Tibial artery (tissue), 4 donors: ENCODE data around the gene PXDN.

ENCODE experiments used
- DNase-seq, 2 donors: peaks; one replicate each; pipeline ENCODE4 v3.0.0-alpha.2; 2019
- H3K27ac ChIP-seq, 2 donors: fragments of 200-600 bp; sonication (generic) in 1 of 2; 1 replicate in 1 of 2; 2 replicates in 1 of 2; pipeline ENCODE4 v1.5.1; 2018 to 2019; ENCODE audit warnings: mild to moderate bottlenecking in 1 of 2
- H3K27me3 ChIP-seq, 2 donors: fragments of 200-600 bp; sonication (generic) in 1 of 2; one replicate each; pipeline versions ENCODE4 v1.5.1 to v1.6.0; 2016 to 2019
- H3K36me3 ChIP-seq, 3 donors: fragments of 200-600 bp; sonication (generic) in 2 of 3; one replicate each; pipeline ENCODE4 v1.5.1; 2016 to 2019; ENCODE audit warnings: mild to moderate bottlenecking in 2 of 3
- H3K4me1 ChIP-seq, 4 donors: fragments of 200-600 bp; sonication (generic) in 2 of 4; 1 replicate in 3 of 4; 2 replicates in 1 of 4; pipeline ENCODE4 v1.5.1; 2016 to 2019
- H3K4me3 ChIP-seq, 2 donors: fragments of 200-600 bp; sonication (generic) in 1 of 2; 1 replicate in 1 of 2; 2 replicates in 1 of 2; pipeline ENCODE4 v1.5.1; 2018 to 2019; ENCODE audit warnings: mild to moderate bottlenecking in 2 of 2
- H3K9me3 ChIP-seq, 3 donors: fragments of 200-600 bp; sonication (generic) in 1 of 3; one replicate each; pipeline ENCODE4 v1.5.1; 2016 to 2019
- CTCF ChIP-seq, 2 experiments: fragments of 200-600 bp in 1 of 2; fragments of 450-650 bp in 1 of 2; IDR thresholded peaks; one replicate each; pipeline ENCODE4 v1.5.1; 2017 to 2019; ENCODE audit warnings: antibody characterized with exemption in 2 of 2, mild to moderate bottlenecking in 1 of 2, moderate library complexity in 1 of 2
- intact Hi-C: fragments of 100-400 bp; cut with DNase I; formaldehyde crosslinking; loops from one replicate; pipeline ENCODE4 v1.15.0; 2023; ENCODE audit warnings: low total_unique reads

Gene PXDN

DNA sequence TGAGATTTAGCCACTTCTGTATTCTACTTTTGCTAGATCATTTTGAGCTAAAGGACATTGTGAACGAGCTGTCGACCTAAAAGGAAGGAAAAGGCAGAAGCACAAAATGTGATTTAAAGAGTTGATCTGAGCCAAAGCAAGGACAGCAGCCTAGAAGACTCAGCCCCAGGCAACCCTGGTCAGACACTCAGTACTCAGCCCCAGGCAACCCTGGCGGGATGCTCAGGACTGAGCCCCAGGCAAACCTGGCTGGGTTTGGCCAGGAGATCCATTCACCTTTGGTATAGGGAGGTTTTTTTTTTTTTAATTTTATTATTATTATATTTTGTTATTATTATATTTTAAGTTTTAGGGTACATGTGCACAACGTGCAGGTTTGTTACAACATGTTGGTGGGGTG is 34.3 kb upstream of the PXDN start:
- Histone ChIP-seq H3K27ac (no peak overlapping the region), H3K27me3 (no peaks in the 10 kb centered on the region), H3K4me1 (peaks cover 0 to 5% (median 0%) of the 10 kb centered on the region in 4 donors), H3K9me3 (no peaks in the 10 kb centered on the region), H3K4me3 (no peak overlapping the region), H3K36me3 (no peaks in the 10 kb centered on the region)
- TF ChIP-seq CTCF (IDR thresholded peaks at IDR 0.05) = no peak
- intact Hi-C loops = no loop called here
- peak in 1 of 2 donors; percentile 21 for DNase-seq

DNA sequence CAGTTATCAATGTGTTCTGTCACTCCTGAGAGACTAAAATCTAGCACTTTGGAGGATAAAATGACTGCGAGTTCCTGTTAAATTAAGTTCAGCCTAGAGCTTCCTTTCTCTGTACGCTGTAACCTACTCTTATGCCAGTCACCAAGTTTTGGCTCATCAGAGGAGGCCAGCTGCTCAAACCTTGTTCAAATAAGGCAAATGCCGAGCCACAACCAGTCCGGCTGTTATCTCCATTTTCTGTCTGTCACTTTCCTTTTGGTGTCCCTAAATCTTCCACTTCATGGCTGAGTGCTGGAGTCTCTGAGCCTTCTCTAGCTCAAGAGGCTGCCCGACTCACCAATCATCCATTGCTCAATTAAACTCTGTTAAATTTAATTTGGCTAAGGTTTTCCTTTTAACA is 33.5 kb upstream of the PXDN start:
- peaks cover 0 to 13% (median 3%) of the 10 kb centered on the region in 4 donors for H3K4me1 ChIP-seq
- H3K9me3 ChIP-seq = no peaks in the 10 kb centered on the region
- peak in 1 of 2 donors; percentile 21 for DNase-seq
- intact Hi-C loops = no loop called here
- no peaks in the 10 kb centered on the region for H3K36me3 ChIP-seq
- H3K27me3 ChIP-seq = no peaks in the 10 kb centered on the region
- TF ChIP-seq CTCF (IDR thresholded peaks at IDR 0.05) = no peak
- H3K27ac ChIP-seq = no peak overlapping the region
- H3K4me3 ChIP-seq = no peak overlapping the region

DNA sequence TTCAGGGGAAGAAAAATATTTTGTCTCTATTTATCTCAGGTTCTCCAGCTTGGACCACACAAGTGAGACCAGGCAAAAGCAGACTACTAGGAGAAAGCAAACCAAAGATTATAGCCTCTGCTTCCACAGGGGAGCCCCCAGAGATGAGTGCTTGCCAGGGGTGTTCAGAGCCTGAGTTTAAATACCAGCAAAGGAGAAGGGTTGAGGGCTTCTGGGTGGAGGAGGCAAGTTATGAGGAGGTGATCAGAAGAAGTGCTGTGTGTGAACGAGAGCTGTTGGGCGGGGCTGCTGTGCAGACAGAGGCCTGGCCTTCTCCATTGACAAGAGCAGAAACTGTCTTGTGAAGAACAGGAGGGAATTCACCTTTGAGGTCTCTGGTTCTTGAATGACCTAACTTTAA is 32.8 kb upstream of the PXDN start:
- peak in 1 of 2 donors; percentile 6 for DNase-seq
- no peak overlapping the region for H3K4me3 ChIP-seq
- H3K36me3 ChIP-seq = no peaks in the 10 kb centered on the region
- H3K27ac ChIP-seq = no peak overlapping the region
- peaks cover 0 to 19% (median 10%) of the 10 kb centered on the region in 4 donors for H3K4me1 ChIP-seq
- H3K27me3 ChIP-seq = no peaks in the 10 kb centered on the region
- TF ChIP-seq CTCF (IDR thresholded peaks at IDR 0.05) = no peak
- intact Hi-C loops = no loop called here
- no peaks in the 10 kb centered on the region for H3K9me3 ChIP-seq

DNA sequence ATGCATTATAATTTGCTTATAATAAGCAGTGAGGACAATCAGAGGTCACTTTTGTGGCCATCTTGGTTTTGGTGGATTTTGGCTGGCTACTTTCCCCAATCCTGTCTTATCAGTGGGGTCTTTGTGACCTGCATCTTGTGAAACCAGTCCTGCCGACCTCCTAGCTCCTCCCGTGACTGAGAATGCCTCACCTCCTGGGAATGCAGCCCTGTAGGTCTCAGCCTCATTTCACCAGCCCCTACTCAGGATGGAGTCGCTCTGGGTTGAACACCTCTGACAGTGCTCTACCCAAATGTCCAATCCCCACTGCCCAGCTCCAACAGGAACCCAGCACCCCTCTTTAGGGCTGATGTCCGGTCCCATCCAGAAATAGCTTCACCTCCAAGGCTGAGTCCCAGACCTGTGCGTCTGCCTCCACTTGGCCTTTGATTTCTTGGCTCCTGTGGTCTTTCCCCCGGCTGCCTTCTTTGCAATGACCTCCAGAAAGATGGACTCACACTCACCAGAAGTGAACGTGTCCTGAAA is 31.3 kb upstream of the PXDN start:
- Histone ChIP-seq H3K9me3 (no peaks in the 10 kb centered on the region), H3K4me3 (no peak overlapping the region), H3K27ac (no peak overlapping the region), H3K36me3 (no peaks in the 10 kb centered on the region), H3K27me3 (no peaks in the 10 kb centered on the region), H3K4me1 (peaks cover 0 to 28% (median 16%) of the 10 kb centered on the region in 4 donors)
- no peak for TF ChIP-seq CTCF (IDR thresholded peaks at IDR 0.05)
- intact Hi-C loops = no loop called here
- DNase-seq = peak in 1 of 2 donors; percentile 53

DNA sequence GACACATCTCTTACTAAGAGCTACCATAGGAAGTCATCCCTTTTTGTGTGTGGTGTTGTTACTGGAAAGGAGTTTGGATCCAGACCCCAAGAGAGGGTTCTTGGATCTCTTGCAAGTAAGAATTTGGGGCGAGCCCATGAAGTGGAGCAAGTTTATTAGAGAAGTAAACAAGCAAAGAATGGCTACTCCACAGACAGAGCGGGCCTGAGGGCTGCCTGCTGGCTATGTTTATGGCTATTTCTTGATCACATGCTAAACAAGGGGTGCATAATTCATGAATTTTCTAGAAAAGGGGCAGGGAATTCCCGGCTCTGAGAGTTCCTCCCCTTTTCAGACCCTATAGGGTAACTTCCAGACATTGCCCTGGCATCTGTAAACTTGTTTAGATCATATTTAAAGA is 30.6 kb upstream of the PXDN start:
- no peaks in the 10 kb centered on the region for H3K9me3 ChIP-seq
- no peak for TF ChIP-seq CTCF (IDR thresholded peaks at IDR 0.05)
- H3K36me3 ChIP-seq = no peaks in the 10 kb centered on the region
- DNase-seq = peak in 1 of 2 donors; percentile 9
- intact Hi-C loops = no loop called here
- no peak overlapping the region for H3K4me3 ChIP-seq
- no peak overlapping the region for H3K27ac ChIP-seq
- peaks cover 0 to 28% (median 16%) of the 10 kb centered on the region in 4 donors for H3K4me1 ChIP-seq
- H3K27me3 ChIP-seq = no peaks in the 10 kb centered on the region

DNA sequence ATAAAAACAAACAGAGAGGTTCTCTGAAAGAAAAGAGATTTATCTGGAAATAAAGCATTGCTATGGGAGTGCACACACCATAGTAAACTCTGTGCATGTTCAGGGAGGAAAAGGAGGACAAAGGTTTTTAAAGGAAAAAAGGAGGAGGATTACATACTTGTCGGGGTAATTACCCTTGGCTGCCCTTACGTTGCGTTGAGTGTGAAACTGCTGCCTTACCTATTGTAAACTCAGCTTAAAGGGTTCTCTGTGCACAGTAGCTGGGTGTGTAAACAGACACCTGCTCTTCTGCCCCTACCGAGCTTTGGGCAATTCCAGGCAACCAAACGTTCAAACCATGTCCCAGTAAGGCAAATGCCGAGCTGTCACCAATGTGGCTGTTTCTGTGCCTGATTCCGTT is 29.6 kb upstream of the PXDN start:
- H3K9me3 ChIP-seq = no peaks in the 10 kb centered on the region
- H3K27ac ChIP-seq = peak overlapping the region in 1 of 2 donors; percentile 59
- H3K27me3 ChIP-seq = no peaks in the 10 kb centered on the region
- DNase-seq = peak in 1 of 2 donors; percentile 5
- no peak overlapping the region for H3K4me3 ChIP-seq
- intact Hi-C loops = no loop called here
- TF ChIP-seq CTCF (IDR thresholded peaks at IDR 0.05) = no peak
- H3K4me1 ChIP-seq = peaks cover 0 to 28% (median 16%) of the 10 kb centered on the region in 4 donors
- H3K36me3 ChIP-seq = no peaks in the 10 kb centered on the region
